A549 (cell line): Measurements from ENCODE around the gene SYT15. TPM values are rescaled to one million over a fixed set of nuclear protein-coding genes. Genes with fewer than 3 reads are reported as not detected.
A peak's percentile ranks its signal among the peaks of the same experiment; 100 is the strongest.

Source experiments
- ATAC-seq, 2 experiments: fragments of 200-7000 bp in 1 of 2; fragments of >200 bp in 1 of 2; cut with Nextera tagmentation in 1 of 2; cut with Tn5 transposase in 1 of 2; 3 replicates each; pipeline versions ENCODE4 v1.8.0 to v1.9.1; 2018 to 2020; ENCODE audit warnings: mild to moderate bottlenecking in 1 of 2, moderate library complexity in 1 of 2
- CTCF ChIA-PET: fragments of 300-600 bp; sonication (Branson Sonifier 250); formaldehyde crosslinking; extraction: SDS; loops from one replicate; lab custom pipeline; 2021; ENCODE audit warnings: antibody characterized with exemption, inconsistent platforms; lab: Yijun Ruan, JAX
- POLR2A ChIA-PET: fragments of 350-600 bp; formaldehyde crosslinking; extraction: SDS; loops from one replicate; lab custom pipeline; 2021; ENCODE audit warnings: antibody characterized with exemption, inconsistent platforms; lab: Yijun Ruan, JAX
- DNase-seq, 2 experiments: peaks; one replicate each; pipeline versions ENCODE4 v3.0.0 to v3.0.0-alpha.2; 2011 to 2016; ENCODE audit warnings: low read depth in 1 of 2, low spot score in 1 of 2
- FAIRE-seq: peaks from 2 replicates; lab custom pipeline; 2011; peaks lifted over from hg19 to GRCh38; lab: Jason Lieb, UNC
- H3K27ac ChIP-seq, 2 experiments: fragments of >200 bp; sonication (Bioruptor Twin); formaldehyde crosslinking; 3 replicates each; pipeline ENCODE4 v1.5.1; 2016 to 2017
- H3K4me1 ChIP-seq: fragments of >200 bp; sonication (Bioruptor Twin); formaldehyde crosslinking; 3 replicates; pipeline ENCODE4 v1.6.1; 2016
- H3K4me2 ChIP-seq: fragments of >200 bp; sonication (Bioruptor Twin); formaldehyde crosslinking; 3 replicates; pipeline ENCODE4 v1.6.1; 2016
- H3K4me3 ChIP-seq: fragments of >200 bp; sonication (Bioruptor Twin); formaldehyde crosslinking; 3 replicates; pipeline ENCODE4 v1.5.1; 2016
- H3K9me3 ChIP-seq: fragments of >200 bp; sonication (Bioruptor Twin); formaldehyde crosslinking; 3 replicates; pipeline ENCODE4 v1.6.1; 2016
- BHLHE40 ChIP-seq: IDR thresholded peaks from 2 replicates; pipeline ENCODE4 v1.6.1; 2012; ENCODE audit warnings: low read depth, low read length, inconsistent platforms
- CBX8 ChIP-seq: fragments of 200-600 bp; sonication (generic); IDR thresholded peaks from 2 replicates; pipeline ENCODE4 v1.6.1; 2016
- CHD2 ChIP-seq: fragments of 150-350 bp; IDR thresholded peaks from 2 replicates; pipeline ENCODE4 v1.6.1; 2014; ENCODE audit warnings: low read length; ENCODE audit not compliant: partially characterized antibody
- CHD4 ChIP-seq: fragments of 200-600 bp; sonication (generic); IDR thresholded peaks from 2 replicates; pipeline ENCODE4 v1.6.1; 2016; ENCODE audit warnings: antibody characterized with exemption, mild to moderate bottlenecking, borderline replicate concordance
- EHF ChIP-seq: fragments of 250-450 bp; sonication (Bioruptor Pico); IDR thresholded peaks from 2 replicates; pipeline ENCODE4 v1.5.0; 2020; ENCODE audit warnings: mild to moderate bottlenecking
- ESRRA ChIP-seq: fragments of 150-350 bp; IDR thresholded peaks from 2 replicates; pipeline ENCODE4 v1.6.1; 2014; ENCODE audit warnings: mild to moderate bottlenecking, low read length, borderline replicate concordance
- FOSB ChIP-seq: fragments of 250-450 bp; sonication (Bioruptor Pico); IDR thresholded peaks from 2 replicates; pipeline ENCODE4 v1.5.0; 2020; ENCODE audit warnings: mild to moderate bottlenecking, moderate library complexity
- FOXS1 ChIP-seq: fragments of 250-450 bp; sonication (Bioruptor Pico); IDR thresholded peaks from 2 replicates; pipeline ENCODE4 v1.5.0; 2020; ENCODE audit warnings: mild to moderate bottlenecking, moderate library complexity
- GATA3 ChIP-seq: IDR thresholded peaks from 2 replicates; pipeline ENCODE4 v1.6.1; 2012; ENCODE audit warnings: borderline replicate concordance
- HDAC2 ChIP-seq: fragments of 200-600 bp; sonication (generic); IDR thresholded peaks from 2 replicates; pipeline ENCODE4 v1.6.1; 2016
- HEYL ChIP-seq: fragments of 250-450 bp; sonication (Bioruptor Pico); IDR thresholded peaks from 2 replicates; pipeline ENCODE4 v1.8.0; 2021; ENCODE audit warnings: mild to moderate bottlenecking, moderate library complexity
- HOXA7 ChIP-seq: fragments of 250-450 bp; sonication (Bioruptor Pico); IDR thresholded peaks from 2 replicates; pipeline ENCODE4 v1.5.0; 2020; ENCODE audit warnings: mild to moderate bottlenecking, moderate library complexity
- HOXB13 ChIP-seq: fragments of 250-450 bp; sonication (Bioruptor Pico); IDR thresholded peaks from 2 replicates; pipeline ENCODE4 v1.5.0; 2020; ENCODE audit warnings: low read depth, mild to moderate bottlenecking, moderate library complexity
- MAZ ChIP-seq: fragments of 150-350 bp; IDR thresholded peaks from 2 replicates; pipeline ENCODE4 v1.6.1; 2014; ENCODE audit warnings: antibody characterized with exemption, low read depth, low read length, borderline replicate concordance
- NFE2L2 ChIP-seq: fragments of 150-350 bp; conservative IDR thresholded peaks from 2 replicates; pipeline ENCODE4 v1.6.1; 2014; ENCODE audit warnings: low read length
- NR3C1 ChIP-seq: fragments of >200 bp; sonication (Bioruptor Twin); formaldehyde crosslinking; IDR thresholded peaks from 3 replicates; pipeline ENCODE4 v1.6.1; 2017
- PHF8 ChIP-seq: fragments of 200-600 bp; sonication (generic); IDR thresholded peaks from 2 replicates; pipeline ENCODE4 v1.6.1; 2016; ENCODE audit warnings: low read depth, mild to moderate bottlenecking, antibody characterized with exemption, moderate library complexity, borderline replicate concordance
- POLR2A ChIP-seq: IDR thresholded peaks from 2 replicates; pipeline ENCODE4 v1.6.1; 2012; ENCODE audit warnings: mild to moderate bottlenecking, low read length
- POLR2AphosphoS2 ChIP-seq: conservative IDR thresholded peaks from 2 replicates; pipeline ENCODE4 v1.6.1; 2012; ENCODE audit warnings: low read length, improper control_type of control experiment, inconsistent platforms
- RARB ChIP-seq: fragments of 250-450 bp; sonication (Bioruptor Pico); IDR thresholded peaks from 2 replicates; pipeline ENCODE4 v1.8.0; 2021; ENCODE audit warnings: mild to moderate bottlenecking, moderate library complexity
- RCOR1 ChIP-seq: fragments of 150-350 bp; IDR thresholded peaks from 2 replicates; pipeline ENCODE4 v1.6.1; 2014; ENCODE audit warnings: antibody characterized with exemption, low read length, low read depth
- RNF2 ChIP-seq: fragments of 200-600 bp; sonication (generic); IDR thresholded peaks from 2 replicates; pipeline ENCODE4 v1.6.1; 2016; ENCODE audit warnings: low read depth, mild to moderate bottlenecking, antibody characterized with exemption, moderate library complexity, borderline replicate concordance
- TFCP2L1 ChIP-seq: fragments of 250-450 bp; sonication (Bioruptor Pico); IDR thresholded peaks from 2 replicates; pipeline ENCODE4 v1.5.0; 2021; ENCODE audit warnings: mild to moderate bottlenecking
- TP53 ChIP-seq: fragments of 250-450 bp; sonication (Bioruptor Pico); IDR thresholded peaks from 2 replicates; pipeline ENCODE4 v1.5.0; 2021; ENCODE audit warnings: mild to moderate bottlenecking, moderate library complexity
- ZC3H11A ChIP-seq: fragments of 450-650 bp; IDR thresholded peaks from 2 replicates; pipeline ENCODE4 v1.6.1; 2014; ENCODE audit warnings: antibody characterized with exemption, mild to moderate bottlenecking
- ZFP36 ChIP-seq: fragments of 450-650 bp; IDR thresholded peaks from 2 replicates; pipeline ENCODE4 v1.6.1; 2014; ENCODE audit warnings: borderline replicate concordance; ENCODE audit not compliant: partially characterized antibody
- ZNF302 ChIP-seq: fragments of 250-450 bp; sonication (Bioruptor Pico); IDR thresholded peaks from 2 replicates; pipeline ENCODE4 v1.9.0; 2021; ENCODE audit warnings: inconsistent platforms, mild to moderate bottlenecking, moderate library complexity
- WGBS: methylation state at CpG from one replicate; pipeline ENCODE4 v1.1.6; 2017; ENCODE audit errors: missing lambda C conversion rate; 5-methylcytosine and 5-hydroxymethylcytosine counted together
- polyA plus RNA-seq, 4 experiments: library from polyadenylated mRNA; depleted of rRNA in 3 of 4; stranded (reverse); fragments of >200 nt; fragmentation: RNase III in 1 of 4; extraction: RNeasy Plus Mini Kit Qiagen cat#74134 plus additional on column Dnase treatment in 1 of 4; gene quantifications; 2 replicates in 3 of 4; 3 replicates in 1 of 4; pipeline ENCODE4 v1.2.3, GENCODE V29; 2011 to 2017
- TF ChIP-seq, protein P1 (sequence below): IDR thresholded peaks from 2 replicates; pipeline ENCODE4 v1.6.1; 2012
- TF ChIP-seq, protein P2 (sequence below): fragments of 200-600 bp; sonication (generic); IDR thresholded peaks from 2 replicates; pipeline ENCODE4 v1.6.1; 2016; ENCODE audit warnings: antibody characterized with exemption, mild to moderate bottlenecking, moderate library complexity
- TF ChIP-seq, protein P3 (sequence below): fragments of 250-450 bp; sonication (Bioruptor Pico); IDR thresholded peaks from 2 replicates; pipeline ENCODE4 v1.5.0; 2020; ENCODE audit warnings: low read depth, mild to moderate bottlenecking, moderate library complexity
- TF ChIP-seq, protein P4 (sequence below): fragments of 150-350 bp; IDR thresholded peaks from 2 replicates; pipeline ENCODE4 v1.6.1; 2014; ENCODE audit warnings: low read depth, mild to moderate bottlenecking, low read length
- TF ChIP-seq, protein P5 (sequence below): IDR thresholded peaks from 2 replicates; pipeline ENCODE4 v1.6.1; 2012
- TF ChIP-seq, protein P6 (sequence below): fragments of >200 bp; sonication (Bioruptor Twin); formaldehyde crosslinking; IDR thresholded peaks from 3 replicates; pipeline ENCODE4 v1.6.1; 2016
- TF ChIP-seq, protein P7 (sequence below): fragments of >200 bp; sonication (Bioruptor Twin); formaldehyde crosslinking; IDR thresholded peaks from 2 replicates; pipeline ENCODE4 v1.6.1; 2016

The SYT15 gene
- polyA plus RNA-seq, 2 of the 4 experiments (the other 2 are of a cell fraction) = 3.5 to 3.6 TPM

DNA sequence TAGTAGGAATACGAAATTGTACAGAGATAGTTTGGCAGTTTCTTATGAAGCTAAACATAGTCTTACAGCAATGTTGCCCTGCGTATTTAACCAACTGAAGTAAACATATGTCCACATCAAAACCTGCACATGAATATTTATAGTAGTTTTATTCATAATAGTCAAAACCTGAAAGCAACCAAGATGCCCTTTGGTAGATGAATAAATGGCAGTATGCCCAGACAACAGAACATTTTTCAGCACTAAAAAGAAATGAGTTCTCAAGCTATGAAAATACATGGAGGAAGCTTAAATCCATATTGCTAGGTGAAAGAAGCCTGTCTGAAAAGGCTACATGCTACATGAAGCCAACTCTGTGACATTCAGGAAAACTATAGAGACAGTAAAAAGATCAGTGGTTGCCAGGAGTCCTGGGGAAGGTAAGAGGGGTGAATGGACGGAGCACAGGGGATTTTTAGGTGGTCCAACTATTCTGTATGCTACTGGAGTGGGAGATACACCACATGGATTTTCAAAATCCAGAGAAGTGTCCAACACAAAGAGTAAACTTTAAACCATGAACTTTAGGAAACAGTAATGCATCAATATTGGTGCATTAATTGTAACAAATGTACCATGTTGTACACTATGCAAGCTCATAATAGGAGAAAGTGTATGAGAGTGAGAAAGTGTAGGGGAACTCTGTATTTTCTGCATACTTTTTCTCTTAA, 40.1 kb upstream of the SYT15 start:
- ChIA-PET POLR2A (interaction anchor here (1.3 to 5.1 kb wide), 6 partner anchors 8 to 22 kb away, joined by 4 to 77 read pairs (median 9); no protein-coding TSS in a partner anchor), CTCF (interaction anchor here (1.0 to 5.7 kb wide), 7 partner anchors 8 to 310 kb away, joined by 4 to 67 read pairs (median 11); no protein-coding TSS in a partner anchor)
- Histone ChIP-seq H3K4me3 (peak overlapping the region; percentile 45), H3K27ac (peak overlapping the region; percentile 89 to 97), H3K9me3 (no peaks in the 10 kb centered on the region), H3K4me1 (peaks cover 80% of the 10 kb centered on the region), H3K4me2 (peak overlapping the region; percentile 84)
- 49% methylated on average over 3 of the region's 3 CpGs for WGBS
- FAIRE-seq (peak; percentile 56), DNase-seq (no peak), ATAC-seq (no peak)
- TF ChIP-seq PHF8 (no peak), RCOR1 (no peak), TFCP2L1 (CRISPR knock-in tag) (peak; percentile 87; the same call in 1 of the 2 replicates), RARB (CRISPR knock-in tag) (no peak; the same call in 1 of the 2 replicates), ZFP36 (no peak), CBX8 (no peak), TP53 (CRISPR knock-in tag) (peak; percentile 46; the same call in 1 of the 2 replicates), RNF2 (no peak), HDAC2 (no peak), ZC3H11A (no peak), HOXB13 (peak; percentile 70), HEYL (peak; percentile 77; the same call in 1 of the 2 replicates), EHF (peak; percentile 26; the same call in 1 of the 2 replicates), CHD4 (no peak), BHLHE40 (no peak), HOXA7 (CRISPR knock-in tag) (peak; percentile 64; the same call in 1 of the 2 replicates), FOSB (no peak; the same call in none of the 2 replicates), GATA3 (no peak), FOXS1 (no peak), MAZ (no peak), NR3C1 (no peak), CHD2 (no peak), POLR2A (no peak), NFE2L2 (no peak), POLR2AphosphoS2 (no peak), ESRRA (no peak), ZNF302 (CRISPR knock-in tag) (no peak)
- TF ChIP-seq, protein P1, sequence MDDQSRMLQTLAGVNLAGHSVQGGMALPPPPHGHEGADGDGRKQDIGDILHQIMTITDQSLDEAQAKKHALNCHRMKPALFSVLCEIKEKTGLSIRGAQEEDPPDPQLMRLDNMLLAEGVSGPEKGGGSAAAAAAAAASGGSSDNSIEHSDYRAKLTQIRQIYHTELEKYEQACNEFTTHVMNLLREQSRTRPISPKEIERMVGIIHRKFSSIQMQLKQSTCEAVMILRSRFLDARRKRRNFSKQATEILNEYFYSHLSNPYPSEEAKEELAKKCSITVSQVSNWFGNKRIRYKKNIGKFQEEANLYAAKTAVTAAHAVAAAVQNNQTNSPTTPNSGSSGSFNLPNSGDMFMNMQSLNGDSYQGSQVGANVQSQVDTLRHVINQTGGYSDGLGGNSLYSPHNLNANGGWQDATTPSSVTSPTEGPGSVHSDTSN = no peak
- TF ChIP-seq, protein P2, sequence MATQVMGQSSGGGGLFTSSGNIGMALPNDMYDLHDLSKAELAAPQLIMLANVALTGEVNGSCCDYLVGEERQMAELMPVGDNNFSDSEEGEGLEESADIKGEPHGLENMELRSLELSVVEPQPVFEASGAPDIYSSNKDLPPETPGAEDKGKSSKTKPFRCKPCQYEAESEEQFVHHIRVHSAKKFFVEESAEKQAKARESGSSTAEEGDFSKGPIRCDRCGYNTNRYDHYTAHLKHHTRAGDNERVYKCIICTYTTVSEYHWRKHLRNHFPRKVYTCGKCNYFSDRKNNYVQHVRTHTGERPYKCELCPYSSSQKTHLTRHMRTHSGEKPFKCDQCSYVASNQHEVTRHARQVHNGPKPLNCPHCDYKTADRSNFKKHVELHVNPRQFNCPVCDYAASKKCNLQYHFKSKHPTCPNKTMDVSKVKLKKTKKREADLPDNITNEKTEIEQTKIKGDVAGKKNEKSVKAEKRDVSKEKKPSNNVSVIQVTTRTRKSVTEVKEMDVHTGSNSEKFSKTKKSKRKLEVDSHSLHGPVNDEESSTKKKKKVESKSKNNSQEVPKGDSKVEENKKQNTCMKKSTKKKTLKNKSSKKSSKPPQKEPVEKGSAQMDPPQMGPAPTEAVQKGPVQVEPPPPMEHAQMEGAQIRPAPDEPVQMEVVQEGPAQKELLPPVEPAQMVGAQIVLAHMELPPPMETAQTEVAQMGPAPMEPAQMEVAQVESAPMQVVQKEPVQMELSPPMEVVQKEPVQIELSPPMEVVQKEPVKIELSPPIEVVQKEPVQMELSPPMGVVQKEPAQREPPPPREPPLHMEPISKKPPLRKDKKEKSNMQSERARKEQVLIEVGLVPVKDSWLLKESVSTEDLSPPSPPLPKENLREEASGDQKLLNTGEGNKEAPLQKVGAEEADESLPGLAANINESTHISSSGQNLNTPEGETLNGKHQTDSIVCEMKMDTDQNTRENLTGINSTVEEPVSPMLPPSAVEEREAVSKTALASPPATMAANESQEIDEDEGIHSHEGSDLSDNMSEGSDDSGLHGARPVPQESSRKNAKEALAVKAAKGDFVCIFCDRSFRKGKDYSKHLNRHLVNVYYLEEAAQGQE = no peak
- TF ChIP-seq, protein P3, sequence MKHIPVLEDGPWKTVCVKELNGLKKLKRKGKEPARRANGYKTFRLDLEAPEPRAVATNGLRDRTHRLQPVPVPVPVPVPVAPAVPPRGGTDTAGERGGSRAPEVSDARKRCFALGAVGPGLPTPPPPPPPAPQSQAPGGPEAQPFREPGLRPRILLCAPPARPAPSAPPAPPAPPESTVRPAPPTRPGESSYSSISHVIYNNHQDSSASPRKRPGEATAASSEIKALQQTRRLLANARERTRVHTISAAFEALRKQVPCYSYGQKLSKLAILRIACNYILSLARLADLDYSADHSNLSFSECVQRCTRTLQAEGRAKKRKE (CRISPR knock-in tag) = no peak; the same call in none of the 2 replicates
- TF ChIP-seq, protein P4, sequence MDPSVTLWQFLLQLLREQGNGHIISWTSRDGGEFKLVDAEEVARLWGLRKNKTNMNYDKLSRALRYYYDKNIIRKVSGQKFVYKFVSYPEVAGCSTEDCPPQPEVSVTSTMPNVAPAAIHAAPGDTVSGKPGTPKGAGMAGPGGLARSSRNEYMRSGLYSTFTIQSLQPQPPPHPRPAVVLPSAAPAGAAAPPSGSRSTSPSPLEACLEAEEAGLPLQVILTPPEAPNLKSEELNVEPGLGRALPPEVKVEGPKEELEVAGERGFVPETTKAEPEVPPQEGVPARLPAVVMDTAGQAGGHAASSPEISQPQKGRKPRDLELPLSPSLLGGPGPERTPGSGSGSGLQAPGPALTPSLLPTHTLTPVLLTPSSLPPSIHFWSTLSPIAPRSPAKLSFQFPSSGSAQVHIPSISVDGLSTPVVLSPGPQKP = no peak
- TF ChIP-seq, protein P5, sequence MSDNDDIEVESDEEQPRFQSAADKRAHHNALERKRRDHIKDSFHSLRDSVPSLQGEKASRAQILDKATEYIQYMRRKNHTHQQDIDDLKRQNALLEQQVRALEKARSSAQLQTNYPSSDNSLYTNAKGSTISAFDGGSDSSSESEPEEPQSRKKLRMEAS = no peak
- TF ChIP-seq, protein P6, sequence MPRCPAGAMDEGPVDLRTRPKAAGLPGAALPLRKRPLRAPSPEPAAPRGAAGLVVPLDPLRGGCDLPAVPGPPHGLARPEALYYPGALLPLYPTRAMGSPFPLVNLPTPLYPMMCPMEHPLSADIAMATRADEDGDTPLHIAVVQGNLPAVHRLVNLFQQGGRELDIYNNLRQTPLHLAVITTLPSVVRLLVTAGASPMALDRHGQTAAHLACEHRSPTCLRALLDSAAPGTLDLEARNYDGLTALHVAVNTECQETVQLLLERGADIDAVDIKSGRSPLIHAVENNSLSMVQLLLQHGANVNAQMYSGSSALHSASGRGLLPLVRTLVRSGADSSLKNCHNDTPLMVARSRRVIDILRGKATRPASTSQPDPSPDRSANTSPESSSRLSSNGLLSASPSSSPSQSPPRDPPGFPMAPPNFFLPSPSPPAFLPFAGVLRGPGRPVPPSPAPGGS = no peak
- TF ChIP-seq, protein P7, sequence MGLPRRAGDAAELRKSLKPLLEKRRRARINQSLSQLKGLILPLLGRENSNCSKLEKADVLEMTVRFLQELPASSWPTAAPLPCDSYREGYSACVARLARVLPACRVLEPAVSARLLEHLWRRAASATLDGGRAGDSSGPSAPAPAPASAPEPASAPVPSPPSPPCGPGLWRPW = no peak
